HPDE6-E6E7 (cell line): ENCODE measurements around the gene CTTNBP2NL.

Source experiments
- DNase-seq: peaks from one replicate; pipeline ENCODE4 v3.0.0; 2011; ENCODE audit warnings: missing footprints; ENCODE audit errors: extremely low spot score

CTTNBP2NL gene, protein sequence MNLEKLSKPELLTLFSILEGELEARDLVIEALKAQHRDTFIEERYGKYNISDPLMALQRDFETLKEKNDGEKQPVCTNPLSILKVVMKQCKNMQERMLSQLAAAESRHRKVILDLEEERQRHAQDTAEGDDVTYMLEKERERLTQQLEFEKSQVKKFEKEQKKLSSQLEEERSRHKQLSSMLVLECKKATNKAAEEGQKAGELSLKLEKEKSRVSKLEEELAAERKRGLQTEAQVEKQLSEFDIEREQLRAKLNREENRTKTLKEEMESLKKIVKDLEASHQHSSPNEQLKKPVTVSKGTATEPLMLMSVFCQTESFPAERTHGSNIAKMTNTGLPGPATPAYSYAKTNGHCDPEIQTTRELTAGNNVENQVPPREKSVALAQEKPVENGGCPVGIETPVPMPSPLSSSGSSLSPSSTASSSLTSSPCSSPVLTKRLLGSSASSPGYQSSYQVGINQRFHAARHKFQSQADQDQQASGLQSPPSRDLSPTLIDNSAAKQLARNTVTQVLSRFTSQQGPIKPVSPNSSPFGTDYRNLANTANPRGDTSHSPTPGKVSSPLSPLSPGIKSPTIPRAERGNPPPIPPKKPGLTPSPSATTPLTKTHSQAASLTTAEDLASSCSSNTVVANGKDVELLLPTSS

DNA sequence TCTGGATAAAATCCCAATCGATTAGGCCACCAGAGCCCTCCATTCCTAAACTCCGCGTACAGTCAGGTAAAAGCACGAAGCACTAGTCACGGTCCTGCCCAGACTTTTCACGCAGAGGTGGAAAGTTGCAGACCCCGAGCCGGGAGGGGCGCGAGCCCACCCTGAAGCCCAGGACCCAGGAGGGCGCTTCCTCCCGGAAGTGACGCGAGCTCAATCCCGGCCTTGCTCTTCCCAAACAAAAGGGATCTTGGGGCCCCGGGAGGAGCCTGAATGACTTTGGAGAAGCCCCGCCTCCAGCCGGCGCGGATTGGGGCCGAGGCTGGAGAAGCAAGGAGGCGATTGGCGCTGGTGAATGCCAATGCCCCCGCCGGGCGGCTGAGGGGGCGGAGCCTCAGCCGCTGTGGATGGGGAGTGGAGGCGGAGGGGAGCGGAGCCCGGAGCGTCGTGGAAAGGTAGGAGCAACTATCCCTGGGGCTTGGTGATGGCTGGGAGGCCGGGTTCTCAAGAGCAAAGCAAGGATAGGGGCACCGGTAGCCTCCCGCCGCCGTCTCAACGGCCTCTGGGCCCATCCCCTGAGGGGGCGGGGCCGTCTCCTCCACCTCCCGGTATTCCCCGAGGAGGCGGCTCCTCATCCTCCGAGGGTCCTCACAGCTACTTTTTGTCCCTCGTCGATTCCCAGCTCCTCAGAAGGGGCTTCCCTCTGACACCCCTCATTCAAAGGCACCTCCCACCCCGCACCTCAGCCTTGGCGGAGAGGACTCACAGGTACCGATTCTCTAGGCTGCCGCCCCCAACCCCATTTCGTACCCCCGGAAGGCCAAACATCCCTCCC, at the start of gene CTTNBP2NL:
Gene CTTNBP2NL (plus strand): TSS at position 394 of the 832 bp plus-strand sequence. CDS start 19,952 bp downstream, outside the sequence.
- peak; percentile 94 for DNase-seq

DNA sequence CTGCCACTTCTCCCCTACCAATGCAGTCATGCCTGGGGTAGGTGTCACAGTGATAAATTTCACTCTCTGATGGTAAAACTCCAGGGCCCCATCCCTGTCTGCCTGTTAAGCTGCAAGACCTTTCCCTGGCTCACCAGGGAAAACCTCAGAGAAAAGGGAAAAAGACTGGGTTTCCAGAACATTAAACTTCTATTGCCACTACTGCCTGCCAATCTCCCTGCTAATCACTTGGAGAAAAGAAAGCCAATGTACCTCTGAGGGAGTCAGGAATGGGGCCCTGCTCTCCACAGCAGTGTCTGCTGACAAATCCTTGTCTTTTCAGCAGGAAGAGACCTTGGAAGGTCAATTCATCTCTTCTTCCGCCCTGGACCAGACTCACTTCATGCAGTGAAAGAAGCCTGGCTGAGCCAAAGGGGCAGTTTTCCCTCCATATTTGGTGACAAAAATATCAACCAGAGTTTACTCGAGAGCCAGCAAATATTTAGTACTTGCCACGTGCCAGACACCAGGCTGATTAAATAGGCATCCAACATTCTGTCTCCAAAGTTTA, 49.1 kb upstream of the CTTNBP2NL start:
- no peak for DNase-seq

DNA sequence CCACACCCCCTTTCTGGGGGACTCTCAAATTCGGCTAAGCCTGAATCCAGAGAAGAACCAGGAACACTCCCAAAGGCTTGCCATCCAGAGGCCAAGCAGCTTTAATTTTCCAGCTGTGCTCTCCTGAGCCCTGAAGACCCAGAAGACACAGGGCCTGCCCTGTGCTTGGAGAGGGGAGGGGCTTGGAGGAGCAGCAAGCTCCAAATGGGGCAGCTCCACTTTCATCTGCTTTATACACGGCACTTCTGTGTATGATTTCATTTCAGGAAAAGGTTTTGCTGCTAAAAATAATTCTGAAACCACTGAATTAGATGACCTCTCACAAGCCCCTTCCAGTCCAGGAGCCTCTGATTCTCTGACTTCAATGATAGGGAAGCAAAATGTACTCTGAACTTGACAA, 39.2 kb upstream of the CTTNBP2NL start:
- DNase-seq, result no peak

DNA sequence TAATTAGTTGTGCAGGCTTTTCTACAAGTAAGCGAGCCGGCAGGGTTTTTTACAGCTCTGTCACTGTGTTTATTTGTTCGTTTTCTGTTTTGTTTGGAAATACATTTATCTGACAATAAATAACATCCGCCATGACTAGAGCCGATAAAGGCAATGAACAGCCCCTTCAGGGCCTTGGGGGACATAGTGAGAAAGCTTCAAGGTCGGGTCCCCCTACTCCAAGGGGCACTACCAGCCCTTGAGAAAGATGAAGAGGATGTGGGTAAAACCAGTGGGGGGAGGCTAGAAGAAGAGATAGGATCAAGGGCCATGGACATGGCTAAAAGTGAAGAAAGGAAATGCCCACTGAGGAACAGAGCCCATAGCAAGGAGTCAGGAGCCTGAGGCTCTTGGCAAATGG, 38.5 kb upstream of the CTTNBP2NL start:
- DNase-seq, result no peak

DNA sequence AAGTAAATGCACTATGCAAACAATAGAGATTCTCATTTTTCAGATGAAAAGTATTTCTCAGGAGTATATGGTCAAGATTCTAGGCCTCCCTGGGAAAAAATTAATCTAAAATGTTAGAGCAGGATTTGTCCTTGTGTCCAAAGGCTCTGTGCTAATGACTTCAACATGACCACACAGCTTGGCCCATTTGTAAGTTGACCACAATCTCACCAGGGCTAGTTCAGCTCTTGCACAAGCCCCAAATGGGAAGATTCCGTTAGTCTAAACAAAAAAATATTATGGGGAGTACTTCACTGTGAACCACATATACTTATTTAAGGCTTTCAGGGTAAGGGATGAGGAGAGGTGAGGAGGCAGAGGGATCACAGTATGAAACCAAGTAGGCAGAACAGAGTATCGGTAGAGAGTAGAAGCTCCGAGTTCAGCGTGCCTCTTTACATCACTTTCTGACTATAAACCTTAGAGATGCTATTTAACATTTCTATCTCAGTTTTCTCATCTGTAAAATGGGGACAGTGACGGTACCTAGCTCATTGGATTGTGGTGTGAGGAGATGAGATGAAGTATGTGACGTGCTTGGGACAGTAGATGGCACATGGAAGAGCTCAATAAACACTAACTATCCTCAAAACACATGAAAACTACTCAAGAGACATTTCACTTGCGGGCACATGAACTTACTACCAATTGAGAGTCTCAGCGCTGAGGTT, 37.8 kb upstream of the CTTNBP2NL start:
- no peak for DNase-seq

DNA sequence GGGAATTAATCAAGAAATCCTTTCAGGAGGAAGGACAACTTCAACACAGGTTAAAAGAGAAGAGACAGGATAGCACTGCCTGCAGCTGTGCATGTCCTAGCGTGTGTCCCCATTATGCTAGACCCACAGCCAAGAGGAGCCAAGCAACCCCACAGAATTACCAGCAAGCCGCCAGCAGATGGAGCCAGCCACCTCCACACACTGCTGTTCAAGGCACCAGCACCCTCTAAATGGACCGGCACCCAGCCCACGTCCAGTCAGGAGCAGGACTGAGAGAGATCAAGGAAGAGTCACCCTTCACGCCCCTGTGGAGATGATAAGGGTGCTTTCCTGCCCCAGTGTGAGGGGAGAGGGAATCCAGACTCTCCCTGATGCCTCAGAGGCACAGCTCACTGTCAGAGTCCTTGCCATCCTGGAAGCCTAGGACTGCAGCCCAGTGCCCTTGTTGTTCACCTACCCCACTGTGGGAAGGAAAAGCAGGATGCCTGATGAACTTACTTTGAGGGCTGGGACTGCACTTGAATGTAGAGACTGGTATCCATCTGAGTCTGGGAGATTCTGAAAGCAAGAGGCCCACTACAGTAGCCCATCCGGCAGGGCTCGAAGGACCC, 37.1 kb upstream of the CTTNBP2NL start:
- DNase-seq, result peak; percentile 58

DNA sequence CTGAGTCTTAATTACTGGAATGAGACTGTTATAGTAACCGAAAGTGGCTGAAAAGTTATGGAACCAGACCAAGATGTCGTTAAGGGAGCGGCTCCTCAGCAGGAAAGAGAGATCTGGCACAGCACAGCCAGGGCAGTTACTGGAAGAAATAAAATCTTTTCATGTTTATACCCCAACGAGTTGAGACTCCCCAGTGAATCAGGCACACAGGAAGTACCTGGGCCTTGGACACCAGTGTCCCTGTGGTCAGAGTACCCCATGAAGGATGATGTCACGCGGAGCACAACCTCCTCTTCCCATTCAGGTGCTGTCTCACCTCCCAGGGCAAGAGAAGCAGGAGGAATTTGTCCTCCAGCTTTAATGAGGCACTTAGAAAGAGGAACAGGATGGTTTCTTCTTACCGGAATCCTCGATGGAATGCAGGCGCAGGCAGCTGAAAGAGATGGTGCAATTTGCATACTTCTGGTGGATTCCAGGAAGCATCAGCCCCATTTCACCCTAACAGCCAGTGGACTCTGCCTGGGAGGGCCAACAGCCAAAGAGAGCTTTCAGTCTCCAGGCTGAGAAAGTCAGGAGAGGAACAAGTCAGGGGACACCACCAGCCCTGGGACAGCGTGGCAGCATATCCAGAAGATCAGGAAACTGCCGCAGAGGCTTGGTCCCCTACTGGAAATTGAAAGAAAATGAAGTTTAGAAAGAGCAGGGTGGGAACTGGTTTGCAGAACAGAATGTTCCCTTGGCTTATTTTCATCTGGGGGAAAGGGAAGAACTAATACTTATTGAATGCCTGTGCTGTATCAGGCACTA, 35.9 kb upstream of the CTTNBP2NL start:
- no peak for DNase-seq

DNA sequence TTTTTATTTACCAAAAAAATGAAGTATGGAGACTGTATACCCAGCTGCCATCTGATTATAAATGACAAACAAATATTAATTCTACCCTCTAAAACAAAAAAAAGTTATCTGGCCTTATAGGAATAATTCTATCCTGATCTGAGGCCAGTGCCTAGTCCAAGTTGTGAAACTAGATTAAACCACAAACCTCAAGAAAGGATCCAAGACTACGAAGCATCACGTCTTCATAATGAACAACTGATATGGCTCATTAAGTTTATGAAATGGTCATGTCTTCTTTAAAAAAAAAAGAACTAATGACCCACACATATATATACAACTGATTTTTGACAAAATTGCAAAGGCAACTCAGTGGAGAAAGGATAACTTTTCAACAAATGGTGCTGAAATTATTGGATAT, 32.4 kb upstream of the CTTNBP2NL start:
- no peak for DNase-seq

DNA sequence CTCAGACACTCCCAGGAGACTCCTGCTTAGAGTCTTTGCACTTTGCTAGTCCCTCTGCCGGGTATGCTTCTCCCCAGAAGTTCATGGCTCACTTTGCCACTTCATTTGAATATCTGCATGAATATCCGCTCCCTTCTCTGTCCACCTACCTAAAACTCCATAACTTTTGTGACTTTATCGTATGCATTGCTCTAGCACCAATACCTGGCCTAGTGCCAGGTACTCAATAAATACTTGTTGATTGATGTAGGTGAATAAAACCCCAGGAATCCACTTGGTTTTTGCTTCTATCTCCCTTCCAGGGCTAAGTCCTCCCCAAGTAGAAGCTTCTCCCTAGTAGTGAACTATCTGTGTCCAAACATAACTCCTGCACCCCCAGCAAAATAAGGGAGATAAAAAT, 27.8 kb upstream of the CTTNBP2NL start:
- DNase-seq, result no peak

DNA sequence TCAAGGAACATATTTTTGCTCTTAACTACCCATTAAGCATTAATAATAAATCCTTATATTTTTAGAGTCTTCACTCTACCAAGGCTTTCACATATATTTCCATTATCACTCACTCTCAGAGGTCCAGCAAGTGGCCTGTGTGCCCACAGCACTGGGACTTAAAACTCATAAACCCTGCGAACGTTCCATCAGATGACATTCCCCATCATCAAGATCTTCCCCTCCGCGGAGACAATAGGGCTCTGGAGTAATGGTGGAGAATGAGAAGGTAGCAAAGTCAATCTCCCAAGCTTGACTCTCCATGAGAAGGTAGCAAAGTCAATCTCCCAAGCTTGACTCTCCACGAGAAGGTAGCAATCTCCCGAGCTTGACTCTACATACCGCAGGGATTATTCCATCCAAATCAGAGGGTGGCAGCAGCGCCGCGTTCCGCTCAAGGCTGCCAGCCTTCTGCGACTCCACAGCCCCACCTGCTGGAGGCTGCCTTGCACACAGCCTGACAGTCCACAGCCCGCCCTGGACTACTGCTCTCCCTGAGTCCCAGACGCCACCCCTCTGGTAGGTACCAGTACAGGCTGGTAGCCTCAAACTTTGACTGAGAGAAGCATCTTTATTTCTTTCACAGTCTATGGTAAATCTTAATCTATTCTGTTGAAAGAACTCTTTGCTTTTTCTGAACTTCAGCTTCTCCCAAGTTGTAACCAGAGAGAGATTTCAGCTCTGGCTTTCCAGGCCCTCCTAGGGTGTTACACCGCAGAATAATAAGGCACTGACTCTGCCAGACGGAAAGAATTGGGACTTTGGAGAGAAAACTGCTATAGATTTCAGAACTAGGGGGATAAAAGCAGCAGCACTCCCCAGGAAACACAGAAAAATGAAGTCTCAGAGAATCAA, 26.4 kb upstream of the CTTNBP2NL start:
- DNase-seq, result peak; percentile 88

DNA sequence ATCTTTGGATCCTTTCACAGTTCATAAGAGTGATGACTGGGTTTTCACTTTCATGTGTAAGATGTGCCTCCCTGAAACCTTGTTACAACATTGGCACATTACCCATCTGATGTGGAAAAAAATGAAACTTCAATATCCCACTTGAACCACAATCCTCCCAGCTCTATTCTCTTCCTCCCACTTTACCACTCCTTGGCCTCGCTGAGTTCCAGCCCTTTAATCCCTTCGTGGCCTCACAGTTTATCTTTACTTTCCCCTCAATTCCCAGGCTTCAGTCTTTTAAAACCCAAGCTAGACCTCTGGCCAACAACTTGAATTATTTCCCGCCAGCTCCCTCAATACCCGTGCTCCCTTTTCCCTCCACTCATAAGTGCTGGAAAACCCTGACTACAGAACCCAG, 25.0 kb upstream of the CTTNBP2NL start:
- DNase-seq, result no peak

DNA sequence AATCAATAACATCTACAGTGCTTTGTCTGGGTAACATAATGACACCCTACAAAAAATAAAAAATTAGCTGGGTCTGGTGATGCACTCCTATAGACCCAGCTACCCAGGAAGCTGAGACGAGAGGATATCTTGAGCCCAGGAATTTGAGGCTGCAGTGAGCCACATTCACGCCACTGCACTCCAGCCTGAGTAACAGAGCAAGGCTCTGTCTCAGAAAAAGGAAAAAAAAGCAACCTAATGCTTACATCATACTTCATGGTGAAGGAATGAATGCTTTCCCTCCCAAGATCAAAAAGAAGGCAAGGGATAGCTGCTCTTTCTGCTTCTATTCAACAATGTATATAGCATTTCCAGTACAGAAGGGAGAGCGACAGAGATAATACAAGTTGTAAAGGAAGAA, 24.2 kb upstream of the CTTNBP2NL start:
- no peak for DNase-seq

DNA sequence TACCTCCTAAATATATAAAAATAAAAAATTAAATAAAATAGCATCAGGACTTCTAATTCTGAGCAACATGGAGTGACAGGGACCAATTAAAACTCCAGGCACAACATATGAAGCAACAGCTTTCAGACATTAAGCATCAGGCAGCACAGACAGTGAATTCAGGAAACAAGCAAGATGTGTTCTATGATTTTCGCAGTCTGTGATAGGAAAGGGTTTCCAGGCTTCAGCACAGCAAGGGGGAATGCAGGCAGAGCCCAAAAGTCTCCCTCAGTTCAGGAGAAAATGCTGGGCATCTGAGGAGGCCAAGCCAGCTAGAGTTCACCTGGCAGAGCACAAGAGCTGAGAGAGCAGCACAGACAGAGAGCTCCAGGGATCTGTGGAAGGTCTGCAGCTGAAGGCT, 22.2 kb upstream of the CTTNBP2NL start:
- no peak for DNase-seq

DNA sequence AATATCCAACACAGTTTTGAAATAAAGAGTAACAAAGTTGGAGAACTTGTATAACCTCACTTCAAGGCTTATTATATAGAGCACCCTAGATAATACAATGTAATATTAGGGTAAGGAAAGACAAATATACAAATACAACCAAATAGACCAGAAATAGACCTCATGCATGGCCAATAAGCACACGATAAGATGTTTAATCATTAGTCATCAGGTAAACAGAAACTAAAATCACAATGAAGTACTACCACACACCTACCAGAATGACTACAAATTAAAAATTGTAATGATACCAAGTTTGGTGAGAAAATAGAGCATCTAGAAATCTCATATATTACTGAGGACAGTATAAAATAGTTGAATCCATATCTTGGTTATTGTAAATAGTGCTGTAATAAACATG, 20.3 kb upstream of the CTTNBP2NL start:
- DNase-seq, result no peak

DNA sequence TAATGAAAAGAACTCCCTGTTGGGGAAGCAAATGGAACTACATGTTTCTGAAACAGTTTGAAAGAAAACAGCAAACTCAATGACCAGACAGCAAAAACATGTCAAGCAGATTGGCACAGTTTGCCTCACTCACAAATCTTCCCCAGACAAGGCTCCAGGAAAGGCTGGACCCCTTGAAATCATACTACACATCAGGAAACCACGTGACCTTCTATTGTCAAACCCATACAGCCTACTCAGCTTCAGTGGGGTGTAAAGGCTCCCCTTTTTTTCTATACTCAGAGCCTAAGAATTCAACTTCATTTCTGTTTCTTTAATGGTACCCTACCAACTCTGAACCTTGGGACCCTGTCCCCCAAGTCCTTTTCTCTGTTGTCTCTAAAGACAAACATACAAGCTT, 15.7 kb upstream of the CTTNBP2NL start:
- no peak for DNase-seq

DNA sequence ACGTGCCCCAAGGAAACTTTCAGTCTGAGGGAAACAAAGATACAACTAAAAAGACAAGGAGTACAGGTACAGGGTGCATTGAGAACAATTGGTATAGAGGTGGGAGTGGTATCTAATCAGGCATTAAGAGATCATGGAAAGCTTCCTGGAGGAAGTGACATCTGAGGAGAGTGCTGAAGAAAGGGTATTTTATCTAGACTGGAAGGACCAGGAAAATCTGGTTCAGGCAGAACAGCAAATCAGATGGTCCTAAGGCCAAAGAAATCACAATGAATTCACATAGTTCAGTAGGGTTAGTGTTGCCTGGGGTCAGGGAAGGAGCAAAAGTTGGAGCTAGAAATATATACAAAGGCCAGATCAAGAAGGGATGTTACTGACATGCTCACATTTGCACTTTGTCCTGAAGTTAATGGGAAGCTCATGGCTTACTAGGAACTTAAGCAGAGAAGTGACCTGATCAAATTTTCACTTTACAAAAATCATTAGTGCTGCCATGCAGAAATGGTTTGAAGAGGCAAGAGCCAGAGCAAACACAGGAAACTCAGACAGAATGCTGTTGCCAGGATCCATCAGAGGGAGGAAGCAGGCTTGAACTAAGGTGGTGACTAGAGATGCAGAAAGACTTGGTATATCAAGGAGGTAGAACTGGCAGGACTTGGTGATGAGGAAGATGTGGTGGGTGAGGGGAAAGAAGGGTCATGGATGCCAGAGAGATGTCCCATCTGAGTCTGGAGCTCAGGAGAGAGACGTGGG, 14.5 kb upstream of the CTTNBP2NL start:
- no peak for DNase-seq

DNA sequence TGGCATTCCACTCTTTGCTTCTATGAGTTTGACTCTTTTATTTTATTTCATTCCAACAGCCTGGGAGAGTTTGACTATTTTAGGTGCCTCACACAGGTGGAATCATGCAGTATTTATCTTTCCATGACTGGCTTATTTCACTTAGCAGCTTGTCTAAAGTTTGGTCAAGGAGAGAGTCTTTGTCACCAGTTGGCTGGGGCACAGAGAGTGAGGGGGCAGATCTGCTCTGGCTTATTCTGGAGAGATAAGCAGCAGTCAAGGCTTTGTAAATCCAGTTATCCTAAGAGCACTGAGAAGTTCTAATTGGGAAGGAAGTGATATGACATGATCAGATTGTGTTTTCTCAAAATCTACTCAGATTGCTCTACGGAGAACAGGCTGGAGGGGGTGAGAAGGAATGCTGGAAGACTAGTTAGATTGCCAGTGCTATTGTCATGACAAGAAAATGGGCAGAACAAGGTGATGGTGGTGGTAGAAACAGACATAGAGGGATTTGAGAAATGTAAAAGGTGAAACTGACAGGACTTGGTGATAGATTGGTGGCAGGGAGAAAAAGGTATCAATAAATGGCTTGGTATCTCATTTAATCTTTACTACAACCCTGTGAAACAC, 12.1 kb upstream of the CTTNBP2NL start:
- DNase-seq, result no peak
